ENCODE data around the gene ISCA1. TPM values are rescaled to one million over a fixed set of nuclear protein-coding genes. Genes with fewer than 3 reads are reported as not detected.

ISCA1 gene
- total RNA-seq, 2 experiments from 2014 or later: 23.0 to 24.0 TPM

- H3K4me3 Mint-ChIP-seq: peak overlapping the region; percentile 7
- POLR2A ChIA-PET: no interaction called here
- DNase-seq: no peak
- peaks cover 45% of the 10 kb centered on the region for H3K4me1 Mint-ChIP-seq
- H3K27ac Mint-ChIP-seq: no peak overlapping the region
- CTCF ChIA-PET: no interaction called here
- H3K36me3 Mint-ChIP-seq (ENCODE audit: low read depth): peaks cover 17% of the 10 kb centered on the region
- no peaks in the 10 kb centered on the region for H3K9me3 Mint-ChIP-seq
- H3K27me3 Mint-ChIP-seq: no peaks in the 10 kb centered on the region
These were observed 2.5 kb downstream of the ISCA1 start for GRCh38 chr9:86279839-86280238.

GRCh38 chr9:86277072-86277471 lies 5.3 kb downstream of the ISCA1 start:
- POLR2A ChIA-PET: interaction anchor here (0.7 kb wide), 1 partner anchor 169 kb away, joined by 3 read pairs; no protein-coding TSS in a partner anchor
- no peak overlapping the region for H3K27ac Mint-ChIP-seq
- CTCF ChIA-PET: interaction anchor here (1.0 to 2.6 kb wide), 2 partner anchors 10 to 75 kb away, joined by 3 to 10 read pairs; no protein-coding TSS in a partner anchor
- no peaks in the 10 kb centered on the region for H3K27me3 Mint-ChIP-seq
- H3K4me1 Mint-ChIP-seq: peaks cover 30% of the 10 kb centered on the region
- peaks cover 29% of the 10 kb centered on the region for H3K36me3 Mint-ChIP-seq (ENCODE audit: low read depth)
- no peak for DNase-seq
- H3K9me3 Mint-ChIP-seq: no peaks in the 10 kb centered on the region
- no peak overlapping the region for H3K4me3 Mint-ChIP-seq

- ChIA-PET POLR2A (no interaction called here), CTCF (interaction anchor here (1.0 to 2.6 kb wide), 2 partner anchors 9 to 74 kb away, joined by 3 to 10 read pairs; no protein-coding TSS in a partner anchor)
- Mint-ChIP-seq H3K27ac (no peak overlapping the region), H3K9me3 (no peaks in the 10 kb centered on the region), H3K4me3 (no peak overlapping the region), H3K36me3 (ENCODE audit: low read depth) (peaks cover 35% of the 10 kb centered on the region), H3K4me1 (peaks cover 23% of the 10 kb centered on the region), H3K27me3 (no peaks in the 10 kb centered on the region)
- DNase-seq: no peak
These were observed 6.4 kb downstream of the ISCA1 start for GRCh38 chr9:86275962-86276361.

GRCh38 chr9:86274821-86275643 lies 7.3 kb downstream of the ISCA1 start:
- H3K27me3 Mint-ChIP-seq: no peaks in the 10 kb centered on the region
- no peak overlapping the region for H3K4me3 Mint-ChIP-seq
- CTCF ChIA-PET: interaction anchor here (2.6 kb wide), 1 partner anchor 73 kb away, joined by 10 read pairs; no protein-coding TSS in a partner anchor
- H3K4me1 Mint-ChIP-seq: peaks cover 18% of the 10 kb centered on the region
- no peak overlapping the region for H3K27ac Mint-ChIP-seq
- H3K9me3 Mint-ChIP-seq: no peaks in the 10 kb centered on the region
- peaks cover 33% of the 10 kb centered on the region for H3K36me3 Mint-ChIP-seq (ENCODE audit: low read depth)
- DNase-seq: no peak
- POLR2A ChIA-PET: no interaction called here

GRCh38 chr9:86272221-86272620 lies 10.1 kb downstream of the ISCA1 start:
- ChIA-PET POLR2A (no interaction called here), CTCF (no interaction called here)
- Mint-ChIP-seq H3K27me3 (no peaks in the 10 kb centered on the region), H3K9me3 (no peaks in the 10 kb centered on the region), H3K36me3 (ENCODE audit: low read depth) (peaks cover 32% of the 10 kb centered on the region), H3K4me3 (no peak overlapping the region), H3K27ac (no peak overlapping the region), H3K4me1 (peaks cover 4% of the 10 kb centered on the region)
- DNase-seq: no peak

DNA sequence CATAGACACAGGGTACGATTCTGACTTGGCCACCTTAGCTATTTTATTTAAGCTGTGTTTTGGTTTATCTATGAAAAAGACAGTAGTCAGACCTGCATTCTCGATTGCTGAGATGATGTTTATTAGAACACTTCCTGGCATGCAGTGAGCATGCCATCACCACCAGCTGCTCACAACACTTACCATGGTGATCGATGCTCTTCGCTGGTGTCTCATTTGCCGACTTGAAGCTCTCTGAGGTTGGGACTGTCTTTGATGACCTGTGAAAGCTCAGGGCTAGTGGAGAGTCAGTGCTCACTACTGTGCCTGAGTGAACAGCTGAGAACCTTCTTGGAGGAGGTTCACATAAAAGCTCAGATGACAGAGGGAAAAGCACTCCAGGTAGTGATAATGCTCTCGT lies 18.5 kb downstream of the ISCA1 start:
- no peak overlapping the region for H3K4me3 Mint-ChIP-seq
- no peaks in the 10 kb centered on the region for H3K4me1 Mint-ChIP-seq
- DNase-seq: no peak
- H3K9me3 Mint-ChIP-seq: no peaks in the 10 kb centered on the region
- H3K27me3 Mint-ChIP-seq: no peaks in the 10 kb centered on the region
- POLR2A ChIA-PET: no interaction called here
- H3K36me3 Mint-ChIP-seq (ENCODE audit: low read depth): peaks cover 23% of the 10 kb centered on the region
- CTCF ChIA-PET: no interaction called here
- no peak overlapping the region for H3K27ac Mint-ChIP-seq

GRCh38 chr9:86262492-86262891 lies 19.8 kb downstream of the ISCA1 start:
- ChIA-PET POLR2A (no interaction called here), CTCF (no interaction called here)
- DNase-seq: no peak
- no peaks in the 10 kb centered on the region for H3K4me1 Mint-ChIP-seq
- H3K36me3 Mint-ChIP-seq (ENCODE audit: low read depth): peaks cover 20% of the 10 kb centered on the region
- H3K4me3 Mint-ChIP-seq: no peak overlapping the region
- no peaks in the 10 kb centered on the region for H3K27me3 Mint-ChIP-seq
- no peaks in the 10 kb centered on the region for H3K9me3 Mint-ChIP-seq
- H3K27ac Mint-ChIP-seq: no peak overlapping the region

DNA sequence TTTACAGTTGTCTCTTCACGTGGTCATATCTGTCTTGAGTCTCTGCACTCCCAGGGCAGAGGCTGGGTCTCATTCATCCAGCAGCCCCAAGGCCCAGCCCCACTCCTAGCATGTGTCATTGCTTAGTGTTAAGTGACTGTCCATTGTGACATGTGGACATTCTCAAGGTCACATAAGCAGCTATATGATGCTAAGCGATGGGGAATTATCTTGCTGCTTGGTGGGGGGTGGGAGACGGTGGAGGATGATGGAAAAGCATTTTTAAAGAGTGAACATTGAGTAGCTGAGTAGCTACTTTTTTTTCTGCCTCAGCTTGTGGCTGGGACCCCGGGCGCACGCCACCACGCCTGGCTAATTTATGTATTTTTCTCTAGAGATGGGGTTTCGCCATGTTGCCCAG lies 22.8 kb downstream of the ISCA1 start, which contains the start of gene C9orf153:
C9orf153 (minus strand) TSS at position 101 of the 400 bp plus-strand sequence. CDS start 30,054 bp downstream, outside the sequence.
- peaks cover 2% of the 10 kb centered on the region for H3K9me3 Mint-ChIP-seq
- H3K27me3 Mint-ChIP-seq: no peaks in the 10 kb centered on the region
- no peaks in the 10 kb centered on the region for H3K4me1 Mint-ChIP-seq
- ChIA-PET CTCF (interaction anchor here (0.7 kb wide), 1 partner anchor 54 kb away, joined by 3 read pairs; no protein-coding TSS in a partner anchor), POLR2A (no interaction called here)
- H3K4me3 Mint-ChIP-seq: no peak within 1 kb of the TSS
- no peak for DNase-seq
- H3K27ac Mint-ChIP-seq: no peak within 1 kb of the TSS
- H3K36me3 Mint-ChIP-seq (ENCODE audit: low read depth): peaks cover 20% of the 10 kb centered on the region

DNA sequence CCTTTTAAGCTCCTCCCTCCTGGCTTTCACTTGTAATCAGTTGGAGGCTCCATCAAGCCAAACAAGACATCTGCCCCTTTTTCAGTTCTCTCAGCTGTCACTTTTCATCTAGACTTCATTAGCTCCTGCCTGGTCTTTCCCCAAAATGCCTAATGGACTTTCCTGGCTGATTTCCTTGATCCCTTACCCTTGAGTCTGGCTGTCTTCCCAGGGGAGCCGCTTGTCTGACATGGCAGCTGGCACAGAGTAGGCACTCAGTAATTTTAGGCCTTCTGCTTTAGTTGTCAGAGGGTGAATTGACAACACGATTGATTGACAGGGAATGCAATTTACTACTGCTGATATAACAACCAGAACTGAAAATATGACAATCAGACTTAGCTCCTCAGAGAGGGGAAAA lies 24.9 kb downstream of the ISCA1 start:
- H3K36me3 Mint-ChIP-seq (ENCODE audit: low read depth): peaks cover 5% of the 10 kb centered on the region
- no peaks in the 10 kb centered on the region for H3K27me3 Mint-ChIP-seq
- CTCF ChIA-PET: no interaction called here
- no peak for DNase-seq
- no peak overlapping the region for H3K4me3 Mint-ChIP-seq
- peaks cover 10% of the 10 kb centered on the region for H3K9me3 Mint-ChIP-seq
- no peak overlapping the region for H3K27ac Mint-ChIP-seq
- H3K4me1 Mint-ChIP-seq: no peaks in the 10 kb centered on the region
- POLR2A ChIA-PET: no interaction called here

DNA sequence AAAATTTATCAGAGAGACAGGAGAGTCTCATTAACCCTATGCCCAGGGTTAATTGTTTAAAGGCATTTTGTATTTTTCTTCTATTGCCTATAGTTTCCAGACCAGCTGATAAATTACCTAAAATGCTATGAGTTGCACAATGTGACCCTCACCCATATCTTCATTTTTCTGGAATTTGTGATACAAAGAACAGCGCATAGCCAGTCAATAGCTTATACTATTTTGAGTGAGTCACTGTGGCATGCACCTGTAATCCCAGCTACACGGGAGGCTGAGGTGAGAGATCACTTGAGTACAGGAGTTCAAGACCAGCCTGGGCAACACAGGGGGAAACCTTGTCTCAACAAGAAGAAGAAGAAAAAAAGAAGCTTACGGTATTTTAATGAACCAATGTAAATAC lies 25.7 kb downstream of the ISCA1 start:
- CTCF ChIA-PET: no interaction called here
- H3K27me3 Mint-ChIP-seq: no peaks in the 10 kb centered on the region
- peaks cover 11% of the 10 kb centered on the region for H3K9me3 Mint-ChIP-seq
- no peak for DNase-seq
- no peak overlapping the region for H3K4me3 Mint-ChIP-seq
- no peak overlapping the region for H3K27ac Mint-ChIP-seq
- H3K36me3 Mint-ChIP-seq (ENCODE audit: low read depth): peaks cover 3% of the 10 kb centered on the region
- H3K4me1 Mint-ChIP-seq: no peaks in the 10 kb centered on the region
- POLR2A ChIA-PET: no interaction called here

DNA sequence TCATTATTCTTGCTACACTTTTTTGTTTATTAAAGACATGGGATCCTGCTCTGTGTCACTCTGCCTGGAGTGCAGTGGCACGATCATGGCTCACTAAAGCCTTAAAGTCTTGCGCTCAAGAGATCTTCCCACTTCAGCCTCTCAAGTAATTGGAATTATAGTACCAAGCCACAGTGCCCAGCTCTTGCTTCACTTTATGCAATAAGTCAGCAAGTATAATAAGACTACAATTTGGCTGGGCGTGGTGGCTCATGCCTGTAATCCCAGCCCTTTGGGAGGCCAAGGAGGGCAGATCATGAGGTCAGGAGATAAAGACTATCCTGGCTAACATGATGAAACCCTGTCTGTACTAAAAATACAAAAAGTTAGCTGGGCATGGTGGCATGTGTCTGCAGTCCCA lies 28.8 kb downstream of the ISCA1 start:
- no peaks in the 10 kb centered on the region for H3K27me3 Mint-ChIP-seq
- ChIA-PET POLR2A (no interaction called here), CTCF (no interaction called here)
- H3K4me1 Mint-ChIP-seq: no peaks in the 10 kb centered on the region
- peaks cover 3% of the 10 kb centered on the region for H3K36me3 Mint-ChIP-seq (ENCODE audit: low read depth)
- no peak overlapping the region for H3K4me3 Mint-ChIP-seq
- H3K9me3 Mint-ChIP-seq: peaks cover 11% of the 10 kb centered on the region
- no peak for DNase-seq
- H3K27ac Mint-ChIP-seq: no peak overlapping the region

- H3K36me3 Mint-ChIP-seq (ENCODE audit: low read depth): peaks cover 3% of the 10 kb centered on the region
- H3K27me3 Mint-ChIP-seq: no peaks in the 10 kb centered on the region
- no peak overlapping the region for H3K27ac Mint-ChIP-seq
- ChIA-PET CTCF (interaction anchor here (0.6 kb wide), 1 partner anchor 194 kb away, joined by 3 read pairs; no protein-coding TSS in a partner anchor), POLR2A (no interaction called here)
- peaks cover 11% of the 10 kb centered on the region for H3K9me3 Mint-ChIP-seq
- no peak overlapping the region for H3K4me3 Mint-ChIP-seq
- DNase-seq: no peak
- H3K4me1 Mint-ChIP-seq: no peaks in the 10 kb centered on the region
These were observed 29.5 kb downstream of the ISCA1 start for GRCh38 chr9:86252870-86253269.

GRCh38 chr9:86250123-86250522 lies 32.2 kb downstream of the ISCA1 start:
- Mint-ChIP-seq H3K4me3 (no peak overlapping the region), H3K36me3 (ENCODE audit: low read depth) (peaks cover 3% of the 10 kb centered on the region), H3K9me3 (peaks cover 9% of the 10 kb centered on the region), H3K4me1 (no peaks in the 10 kb centered on the region), H3K27me3 (peaks cover 4% of the 10 kb centered on the region), H3K27ac (no peak overlapping the region)
- DNase-seq: no peak
- ChIA-PET POLR2A (no interaction called here), CTCF (interaction anchor here (1.0 kb wide), 1 partner anchor 48 kb away, joined by 4 read pairs; no protein-coding TSS in a partner anchor)

DNA sequence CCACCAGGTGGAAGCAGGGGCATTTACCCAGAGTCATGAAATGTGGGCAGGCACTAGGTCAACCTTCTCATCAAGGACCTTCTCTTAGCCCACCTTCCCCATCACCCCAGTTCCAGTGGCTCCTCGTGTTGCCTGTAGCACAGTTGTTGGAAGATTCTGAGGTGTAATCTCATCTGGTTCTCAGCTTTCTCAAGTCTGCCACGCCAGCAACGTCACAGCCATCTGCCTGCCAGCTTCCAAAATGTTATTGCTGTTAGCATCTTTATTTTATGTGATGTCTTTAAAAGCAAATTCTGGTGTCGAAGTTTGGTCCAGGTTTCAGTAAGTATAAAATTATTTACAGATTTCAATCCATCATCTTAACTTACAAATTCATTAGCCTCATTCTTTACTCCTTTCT lies 33.6 kb downstream of the ISCA1 start:
- H3K4me3 Mint-ChIP-seq: no peak overlapping the region
- POLR2A ChIA-PET: no interaction called here
- H3K27me3 Mint-ChIP-seq: peaks cover 5% of the 10 kb centered on the region
- CTCF ChIA-PET: no interaction called here
- peaks cover 3% of the 10 kb centered on the region for H3K36me3 Mint-ChIP-seq (ENCODE audit: low read depth)
- H3K9me3 Mint-ChIP-seq: peaks cover 8% of the 10 kb centered on the region
- no peaks in the 10 kb centered on the region for H3K4me1 Mint-ChIP-seq
- no peak overlapping the region for H3K27ac Mint-ChIP-seq
- no peak for DNase-seq
